ENCODE measurements around the gene ABLIM3.

ABLIM3 gene

GRCh38 chr5:149282966-149283332 lies 141.7 kb downstream of the ABLIM3 start:
- no peak overlapping the region for H3K27ac ChIP-seq (ENCODE audit: low read depth, low read length)
- H3K9ac ChIP-seq (ENCODE audit: low read depth in 1 of 2, low read length in 2 of 2), result no peak overlapping the region
- H3K27me3 ChIP-seq (ENCODE audit: control insufficient read depth in 1 of 2, insufficient read depth in 2 of 2, low read length in 2 of 2), result peaks cover 0 to 3% of the 10 kb centered on the region in 2 donors
- H3K36me3 ChIP-seq (ENCODE audit: control insufficient read depth in 1 of 2, insufficient read depth in 2 of 2, low read length in 2 of 2), result no peaks in the 10 kb centered on the region
- no peak overlapping the region for H3K4me3 ChIP-seq (ENCODE audit: low read depth in 1 of 2, low read length in 2 of 2)
- H3K4me1 ChIP-seq (ENCODE audit: control insufficient read depth in 1 of 2, insufficient read depth in 2 of 2, low read length in 2 of 2), result no peaks in the 10 kb centered on the region
- H3K9me3 ChIP-seq (ENCODE audit: control insufficient read depth in 1 of 2, low read length in 2 of 2), result no peaks in the 10 kb centered on the region

DNA sequence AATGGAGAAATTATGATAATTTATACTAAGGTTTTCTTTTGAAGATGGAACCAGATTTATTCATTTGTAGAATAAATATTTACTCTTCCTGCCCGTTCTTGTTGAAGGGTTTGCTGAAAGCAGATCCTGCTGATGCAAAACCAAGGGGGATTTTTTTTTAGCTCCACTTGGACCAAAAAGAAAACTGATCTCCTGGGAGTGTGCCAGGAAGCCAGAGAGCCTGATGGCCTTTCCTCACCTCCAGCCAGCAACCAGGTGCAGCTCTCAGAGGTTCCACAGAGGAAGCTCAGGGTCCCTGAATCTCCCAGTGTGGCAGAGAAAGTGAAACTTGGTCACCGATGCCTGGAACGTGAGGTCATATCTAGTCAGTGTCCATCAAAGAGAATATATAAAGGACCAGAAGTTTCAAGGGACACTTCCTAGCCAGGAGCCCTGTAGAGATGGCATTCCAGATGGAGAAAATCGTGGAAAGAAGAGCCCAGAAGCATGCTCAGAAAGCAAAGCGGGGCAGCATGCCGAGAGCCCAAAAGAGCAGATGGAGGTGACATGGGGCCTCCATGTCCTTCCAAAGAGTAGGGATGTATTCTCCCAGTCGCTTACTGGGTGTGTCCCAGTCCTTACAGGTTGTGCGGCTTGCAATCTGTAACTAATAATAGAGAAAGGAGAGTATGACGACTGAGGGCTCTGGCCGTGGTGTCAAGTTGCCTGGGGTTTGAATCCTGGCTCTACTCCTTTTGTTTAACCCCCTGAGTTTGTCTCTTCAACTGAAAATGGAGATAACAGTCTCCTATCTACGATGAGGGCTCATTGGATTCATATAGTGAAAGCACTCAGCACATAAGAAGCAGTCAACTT lies 142.6 kb downstream of the ABLIM3 start:
- Histone ChIP-seq H3K27me3 (ENCODE audit: control insufficient read depth in 1 of 2, insufficient read depth in 2 of 2, low read length in 2 of 2) (no peaks in the 10 kb centered on the region), H3K9me3 (ENCODE audit: control insufficient read depth in 1 of 2, low read length in 2 of 2) (no peaks in the 10 kb centered on the region), H3K27ac (ENCODE audit: low read depth, low read length) (no peak overlapping the region), H3K4me3 (ENCODE audit: low read depth in 1 of 2, low read length in 2 of 2) (no peak overlapping the region), H3K9ac (ENCODE audit: low read depth in 1 of 2, low read length in 2 of 2) (no peak overlapping the region), H3K4me1 (ENCODE audit: control insufficient read depth in 1 of 2, insufficient read depth in 2 of 2, low read length in 2 of 2) (no peaks in the 10 kb centered on the region), H3K36me3 (ENCODE audit: control insufficient read depth in 1 of 2, insufficient read depth in 2 of 2, low read length in 2 of 2) (no peaks in the 10 kb centered on the region)

GRCh38 chr5:149284501-149284900 lies 143.2 kb downstream of the ABLIM3 start:
- H3K9me3 ChIP-seq (ENCODE audit: control insufficient read depth in 1 of 2, low read length in 2 of 2), result no peaks in the 10 kb centered on the region
- H3K4me3 ChIP-seq (ENCODE audit: low read depth in 1 of 2, low read length in 2 of 2), result no peak overlapping the region
- H3K4me1 ChIP-seq (ENCODE audit: control insufficient read depth in 1 of 2, insufficient read depth in 2 of 2, low read length in 2 of 2), result no peaks in the 10 kb centered on the region
- no peaks in the 10 kb centered on the region for H3K36me3 ChIP-seq (ENCODE audit: control insufficient read depth in 1 of 2, insufficient read depth in 2 of 2, low read length in 2 of 2)
- no peaks in the 10 kb centered on the region for H3K27me3 ChIP-seq (ENCODE audit: control insufficient read depth in 1 of 2, insufficient read depth in 2 of 2, low read length in 2 of 2)
- no peak overlapping the region for H3K9ac ChIP-seq (ENCODE audit: low read depth in 1 of 2, low read length in 2 of 2)
- no peak overlapping the region for H3K27ac ChIP-seq (ENCODE audit: low read depth, low read length)

DNA sequence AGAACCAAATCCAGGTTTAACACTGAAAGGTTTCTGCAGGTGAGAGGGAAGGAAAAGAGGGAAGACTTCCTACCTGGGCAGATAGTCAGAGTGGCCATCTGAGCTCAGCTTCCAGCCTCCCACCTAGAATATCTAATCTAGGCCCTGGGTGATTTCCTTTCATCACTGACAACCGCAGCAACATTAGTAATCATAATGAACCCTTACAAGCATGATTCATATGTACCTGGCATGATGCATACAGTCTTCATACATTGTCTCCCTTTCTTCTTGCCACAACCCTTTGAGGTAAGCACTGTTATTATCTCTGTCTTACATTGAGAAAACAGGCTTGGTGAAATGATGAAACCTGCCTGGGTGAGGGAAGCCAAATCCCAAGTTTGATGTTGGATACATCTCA lies 143.9 kb downstream of the ABLIM3 start:
- H3K4me1 ChIP-seq (ENCODE audit: control insufficient read depth in 1 of 2, insufficient read depth in 2 of 2, low read length in 2 of 2), result no peaks in the 10 kb centered on the region
- no peak overlapping the region for H3K27ac ChIP-seq (ENCODE audit: low read depth, low read length)
- H3K36me3 ChIP-seq (ENCODE audit: control insufficient read depth in 1 of 2, insufficient read depth in 2 of 2, low read length in 2 of 2), result no peaks in the 10 kb centered on the region
- H3K9ac ChIP-seq (ENCODE audit: low read depth in 1 of 2, low read length in 2 of 2), result no peak overlapping the region
- no peaks in the 10 kb centered on the region for H3K9me3 ChIP-seq (ENCODE audit: control insufficient read depth in 1 of 2, low read length in 2 of 2)
- no peaks in the 10 kb centered on the region for H3K27me3 ChIP-seq (ENCODE audit: control insufficient read depth in 1 of 2, insufficient read depth in 2 of 2, low read length in 2 of 2)
- H3K4me3 ChIP-seq (ENCODE audit: low read depth in 1 of 2, low read length in 2 of 2), result no peak overlapping the region

- no peaks in the 10 kb centered on the region for H3K36me3 ChIP-seq (ENCODE audit: control insufficient read depth in 1 of 2, insufficient read depth in 2 of 2, low read length in 2 of 2)
- no peaks in the 10 kb centered on the region for H3K4me1 ChIP-seq (ENCODE audit: control insufficient read depth in 1 of 2, insufficient read depth in 2 of 2, low read length in 2 of 2)
- no peaks in the 10 kb centered on the region for H3K9me3 ChIP-seq (ENCODE audit: control insufficient read depth in 1 of 2, low read length in 2 of 2)
- H3K27ac ChIP-seq (ENCODE audit: low read depth, low read length), result peak overlapping the region; percentile 20
- no peak overlapping the region for H3K4me3 ChIP-seq (ENCODE audit: low read depth in 1 of 2, low read length in 2 of 2)
- no peak overlapping the region for H3K9ac ChIP-seq (ENCODE audit: low read depth in 1 of 2, low read length in 2 of 2)
- no peaks in the 10 kb centered on the region for H3K27me3 ChIP-seq (ENCODE audit: control insufficient read depth in 1 of 2, insufficient read depth in 2 of 2, low read length in 2 of 2)
Observed at GRCh38 chr5:149288436-149288835, 147.1 kb downstream of the ABLIM3 start.

DNA sequence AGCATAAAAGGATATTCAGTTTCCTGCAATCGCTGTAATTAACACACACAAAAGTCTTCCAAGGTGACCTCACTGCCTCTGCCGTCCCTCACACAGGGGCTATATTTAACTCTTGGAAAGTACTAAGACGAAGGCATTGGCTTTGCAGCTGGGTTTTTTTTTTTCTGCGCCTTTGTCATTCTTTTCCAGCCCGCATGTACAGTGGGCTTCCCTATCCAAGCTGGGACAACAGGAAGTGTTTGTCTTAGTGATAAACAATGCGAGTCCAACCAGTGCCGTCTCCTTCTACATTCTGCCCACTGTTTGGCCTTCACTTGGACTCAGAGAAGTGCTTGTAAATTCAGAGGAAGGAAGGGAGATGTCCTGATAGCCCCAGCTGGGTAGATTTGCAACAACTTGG lies 148.0 kb downstream of the ABLIM3 start:
- no peaks in the 10 kb centered on the region for H3K9me3 ChIP-seq (ENCODE audit: control insufficient read depth in 1 of 2, low read length in 2 of 2)

GRCh38 chr5:149294872-149295829 lies 153.9 kb downstream of the ABLIM3 start:
- no peaks in the 10 kb centered on the region for H3K9me3 ChIP-seq (ENCODE audit: control insufficient read depth in 1 of 2, low read length in 2 of 2)
- no peak overlapping the region for H3K9ac ChIP-seq (ENCODE audit: low read depth in 1 of 2, low read length in 2 of 2)
- no peaks in the 10 kb centered on the region for H3K36me3 ChIP-seq (ENCODE audit: control insufficient read depth in 1 of 2, insufficient read depth in 2 of 2, low read length in 2 of 2)
- H3K27ac ChIP-seq (ENCODE audit: low read depth, low read length), result no peak overlapping the region
- H3K27me3 ChIP-seq (ENCODE audit: control insufficient read depth in 1 of 2, insufficient read depth in 2 of 2, low read length in 2 of 2), result no peaks in the 10 kb centered on the region
- no peaks in the 10 kb centered on the region for H3K4me1 ChIP-seq (ENCODE audit: control insufficient read depth in 1 of 2, insufficient read depth in 2 of 2, low read length in 2 of 2)
- no peak overlapping the region for H3K4me3 ChIP-seq (ENCODE audit: low read depth in 1 of 2, low read length in 2 of 2)

More for the DNA sequence above, 148.0 kb downstream of the ABLIM3 start:
- Histone ChIP-seq H3K9ac (ENCODE audit: low read depth in 1 of 2, low read length in 2 of 2) (no peak overlapping the region), H3K4me1 (ENCODE audit: control insufficient read depth in 1 of 2, insufficient read depth in 2 of 2, low read length in 2 of 2) (no peaks in the 10 kb centered on the region), H3K27ac (ENCODE audit: low read depth, low read length) (no peak overlapping the region), H3K36me3 (ENCODE audit: control insufficient read depth in 1 of 2, insufficient read depth in 2 of 2, low read length in 2 of 2) (no peaks in the 10 kb centered on the region), H3K4me3 (ENCODE audit: low read depth in 1 of 2, low read length in 2 of 2) (no peak overlapping the region), H3K27me3 (ENCODE audit: control insufficient read depth in 1 of 2, insufficient read depth in 2 of 2, low read length in 2 of 2) (no peaks in the 10 kb centered on the region)

DNA sequence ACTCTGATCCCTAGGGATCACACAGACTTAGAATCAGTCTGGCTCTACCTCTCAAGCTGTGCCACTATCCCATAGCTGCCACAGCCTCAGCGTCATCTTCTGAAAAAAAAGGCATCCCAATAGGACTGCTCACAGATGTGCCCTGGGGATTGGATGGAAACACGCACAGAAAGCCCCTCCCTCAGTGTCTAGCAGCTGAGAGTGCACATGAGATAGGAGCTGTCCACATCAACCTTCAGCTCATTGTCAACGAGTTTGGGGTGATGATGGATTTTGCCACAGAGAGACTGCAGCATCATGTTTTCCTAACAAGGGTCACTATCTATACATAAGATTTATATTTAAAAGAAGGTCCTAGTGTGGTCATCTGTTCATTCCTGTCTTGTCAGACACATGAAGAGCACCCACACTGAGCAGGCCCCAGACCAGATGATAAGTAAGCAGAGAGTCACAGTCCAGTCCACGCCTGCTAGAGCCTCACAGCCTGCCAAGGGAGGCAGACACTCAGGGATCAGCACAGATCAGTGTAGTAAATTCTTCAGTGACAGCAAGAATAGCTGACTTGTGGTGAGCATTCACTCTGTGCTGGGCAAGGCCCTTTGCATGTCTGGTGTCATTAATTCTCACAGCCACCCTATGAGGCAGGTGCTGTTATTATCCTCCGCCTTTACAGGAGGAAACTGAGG lies 156.2 kb downstream of the ABLIM3 start:
- Histone ChIP-seq H3K36me3 (ENCODE audit: control insufficient read depth in 1 of 2, insufficient read depth in 2 of 2, low read length in 2 of 2) (no peaks in the 10 kb centered on the region), H3K9ac (ENCODE audit: low read depth in 1 of 2, low read length in 2 of 2) (no peak overlapping the region), H3K4me1 (ENCODE audit: control insufficient read depth in 1 of 2, insufficient read depth in 2 of 2, low read length in 2 of 2) (no peaks in the 10 kb centered on the region), H3K9me3 (ENCODE audit: control insufficient read depth in 1 of 2, low read length in 2 of 2) (no peaks in the 10 kb centered on the region), H3K4me3 (ENCODE audit: low read depth in 1 of 2, low read length in 2 of 2) (no peak overlapping the region), H3K27ac (ENCODE audit: low read depth, low read length) (no peak overlapping the region), H3K27me3 (ENCODE audit: control insufficient read depth in 1 of 2, insufficient read depth in 2 of 2, low read length in 2 of 2) (no peaks in the 10 kb centered on the region)

GRCh38 chr5:149298163-149298562 lies 156.9 kb downstream of the ABLIM3 start:
- Histone ChIP-seq H3K4me3 (ENCODE audit: low read depth in 1 of 2, low read length in 2 of 2) (no peak overlapping the region), H3K9me3 (ENCODE audit: control insufficient read depth in 1 of 2, low read length in 2 of 2) (no peaks in the 10 kb centered on the region), H3K27me3 (ENCODE audit: control insufficient read depth in 1 of 2, insufficient read depth in 2 of 2, low read length in 2 of 2) (no peaks in the 10 kb centered on the region), H3K4me1 (ENCODE audit: control insufficient read depth in 1 of 2, insufficient read depth in 2 of 2, low read length in 2 of 2) (no peaks in the 10 kb centered on the region), H3K27ac (ENCODE audit: low read depth, low read length) (no peak overlapping the region), H3K36me3 (ENCODE audit: control insufficient read depth in 1 of 2, insufficient read depth in 2 of 2, low read length in 2 of 2) (no peaks in the 10 kb centered on the region), H3K9ac (ENCODE audit: low read depth in 1 of 2, low read length in 2 of 2) (no peak overlapping the region)
